Stimulated activated CD8-positive, alpha-beta memory T cell treated with anti-CD3 and anti-CD28 coated beads, Interleukin-15, amount 100 ng/mL, for 24 hours (primary cell): ENCODE results near the gene CD226.
"Not testable (repeated sequence)": the region's sequence is repeated elsewhere in the genome, so short reads cannot be mapped to it uniquely, and the experiment has no call there.

Experiments
- DNase-seq: peaks from one replicate; pipeline ENCODE4 v3.0.0-alpha.2; 2020; ENCODE audit warnings: low read depth

Gene CD226

DNA sequence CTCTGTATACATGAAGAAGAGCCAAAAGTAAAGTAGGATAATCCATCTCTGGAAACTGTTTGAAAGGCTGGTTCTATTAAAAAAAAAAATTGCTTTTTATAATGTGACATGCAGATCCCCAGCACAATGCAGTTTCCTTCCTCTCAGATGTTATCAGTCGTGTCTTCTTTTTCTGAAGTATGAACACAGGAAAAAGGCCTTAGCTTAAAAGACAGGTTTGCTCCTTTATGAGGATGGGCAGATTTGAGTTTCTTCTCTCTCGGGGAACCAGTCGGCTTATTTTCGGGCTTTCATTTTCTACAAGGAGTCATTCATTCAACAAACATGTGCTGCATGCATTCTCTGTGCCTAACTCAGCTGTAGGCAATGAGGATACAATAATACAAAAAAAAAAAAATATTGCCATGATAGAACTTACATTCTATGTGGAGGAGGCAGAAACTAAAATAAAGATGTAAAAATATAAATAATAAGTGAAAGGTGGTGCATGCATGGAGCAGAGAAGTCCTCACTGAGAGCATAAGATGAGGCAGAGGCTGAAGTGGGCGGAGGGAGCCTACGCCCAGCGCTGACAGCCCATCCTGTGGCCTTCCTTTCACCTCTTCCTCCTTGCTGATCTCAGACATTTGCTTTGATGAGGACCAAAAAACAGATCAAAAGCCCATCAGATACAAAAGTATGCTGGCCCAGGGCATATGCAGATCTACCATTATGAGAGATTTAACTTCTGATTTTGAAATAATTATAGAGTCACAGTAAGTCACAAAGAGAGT lies at the start of gene CD226:
TSS of gene CD226 (minus strand) at position 513 of the 773 bp plus-strand sequence. CDS start at position 46, 467 bp downstream.
- DNase-seq: no peak

GRCh38 chr18:69996951-69997798 lies 49.5 kb upstream of the CD226 start:
- no peak for DNase-seq

- DNase-seq: no peak
These were observed 48.7 kb upstream of the CD226 start for GRCh38 chr18:69996417-69996816.

DNA sequence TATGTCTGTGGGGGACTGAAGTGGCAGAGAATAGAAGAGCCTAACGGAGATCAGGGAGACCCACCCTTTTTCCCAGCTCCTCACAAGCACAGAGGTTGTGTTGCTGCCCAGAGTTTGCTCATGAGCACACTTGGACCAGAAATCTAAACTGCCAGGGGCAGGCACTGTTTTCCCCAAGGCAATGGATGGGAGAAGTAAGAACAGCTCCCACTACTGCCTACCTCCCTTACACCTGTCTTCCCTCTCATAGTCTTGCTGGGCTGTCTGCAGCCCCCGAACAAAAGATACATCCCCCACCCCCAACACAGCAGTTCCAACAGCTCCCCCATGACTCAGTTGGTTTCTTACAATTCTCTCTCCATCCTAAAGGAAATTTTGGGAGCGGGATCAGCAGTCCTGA lies 48.1 kb upstream of the CD226 start:
- DNase-seq: no peak

DNA sequence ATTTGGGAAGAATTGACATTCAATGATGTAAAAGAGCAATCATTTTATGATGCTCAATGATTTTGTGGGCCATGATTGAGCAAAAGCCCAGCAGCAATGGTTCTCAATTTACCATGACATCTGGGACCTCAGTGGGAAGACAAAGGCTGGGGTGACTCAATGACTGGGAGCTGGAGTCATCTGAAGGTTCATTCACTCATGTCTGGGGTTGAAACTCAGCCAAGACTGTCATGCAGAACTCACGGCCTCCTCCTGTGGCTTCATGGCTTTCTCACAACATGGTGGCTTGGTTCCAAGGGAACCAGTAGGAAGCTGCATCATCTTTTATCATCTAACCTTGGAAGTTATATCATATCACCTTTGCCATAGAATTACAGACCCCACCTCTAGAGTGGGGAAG lies 45.1 kb upstream of the CD226 start:
- no peak for DNase-seq

GRCh38 chr18:69987870-69988269 lies 40.2 kb upstream of the CD226 start:
- DNase-seq: no peak

GRCh38 chr18:69985239-69985638 lies 37.6 kb upstream of the CD226 start:
- DNase-seq: no peak

GRCh38 chr18:69982417-69982816 lies 34.7 kb upstream of the CD226 start:
- no peak for DNase-seq

DNA sequence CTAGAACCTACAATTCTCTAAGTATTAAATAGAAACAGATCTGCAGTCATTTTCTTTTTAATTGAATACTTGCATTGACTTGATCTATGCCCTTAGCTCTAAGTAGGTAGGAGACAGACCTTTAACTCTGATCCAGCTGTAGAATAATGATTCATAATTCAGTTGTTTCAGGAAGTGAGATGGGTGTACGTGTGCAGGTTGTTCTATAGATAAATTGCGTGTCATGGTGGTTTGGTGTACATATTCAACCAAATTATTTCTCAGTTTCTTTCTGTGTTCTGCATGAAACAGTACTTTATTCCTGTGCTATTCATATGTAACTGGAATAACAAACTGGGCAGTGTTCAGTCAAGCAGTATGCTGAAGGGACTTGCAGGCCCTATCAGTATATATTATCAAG lies 34.3 kb upstream of the CD226 start:
- no peak for DNase-seq

DNA sequence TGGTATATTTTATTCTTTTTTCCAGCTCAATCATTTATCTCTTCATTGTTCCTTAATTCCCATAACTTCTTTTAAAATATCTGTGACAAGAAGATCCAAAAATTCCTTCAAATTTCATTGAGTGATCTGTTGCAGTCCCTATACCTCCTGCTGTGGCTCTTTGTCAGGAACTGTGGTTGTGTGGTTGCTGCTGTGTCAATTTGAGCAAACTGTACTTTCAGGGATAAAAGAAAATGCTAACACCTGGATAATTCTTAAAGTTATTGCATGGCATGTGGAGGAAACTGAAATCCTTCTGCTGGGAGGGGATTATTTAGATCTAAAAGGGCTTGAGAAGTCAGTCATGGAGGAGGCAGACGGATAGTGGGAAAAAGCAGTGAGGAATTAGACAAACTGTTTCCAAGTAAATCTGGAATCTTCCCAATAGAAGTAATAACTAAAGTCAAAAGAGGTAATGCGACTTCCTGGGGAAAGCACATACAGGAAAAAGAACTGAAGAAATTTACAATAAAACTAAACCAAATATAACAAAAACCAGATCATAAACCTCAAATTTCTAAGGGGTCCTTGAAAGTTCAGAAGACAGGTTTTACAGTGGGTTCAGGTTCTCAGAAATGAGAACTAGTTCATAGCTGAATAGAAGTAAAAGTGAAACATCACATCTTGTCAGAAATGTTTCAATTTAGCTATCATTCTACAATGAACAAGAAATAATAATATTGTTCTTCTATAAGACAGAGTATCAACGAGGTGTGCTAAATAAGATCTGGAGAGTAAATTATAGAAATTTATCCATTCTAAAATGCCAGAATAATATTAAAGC lies 33.5 kb upstream of the CD226 start:
- no peak for DNase-seq

DNA sequence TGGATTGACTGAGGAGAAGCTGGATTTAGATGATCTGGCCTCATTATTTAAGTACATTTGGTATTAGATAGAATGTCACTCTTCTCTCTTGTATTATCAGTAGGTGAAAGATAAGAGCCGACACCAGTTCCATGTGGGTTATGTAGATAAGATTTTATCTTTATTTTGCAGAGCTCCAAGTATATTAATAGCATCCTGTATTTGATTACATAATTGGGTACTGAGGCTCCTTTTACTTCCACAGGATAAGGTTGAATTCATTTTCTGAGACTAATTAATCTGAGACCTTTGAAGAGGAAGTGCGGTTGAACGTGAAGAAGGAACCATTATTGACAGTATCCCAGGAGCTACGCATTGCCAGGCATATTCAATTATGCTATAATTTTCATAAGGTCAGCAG lies 32.8 kb upstream of the CD226 start:
- DNase-seq: no peak

DNA sequence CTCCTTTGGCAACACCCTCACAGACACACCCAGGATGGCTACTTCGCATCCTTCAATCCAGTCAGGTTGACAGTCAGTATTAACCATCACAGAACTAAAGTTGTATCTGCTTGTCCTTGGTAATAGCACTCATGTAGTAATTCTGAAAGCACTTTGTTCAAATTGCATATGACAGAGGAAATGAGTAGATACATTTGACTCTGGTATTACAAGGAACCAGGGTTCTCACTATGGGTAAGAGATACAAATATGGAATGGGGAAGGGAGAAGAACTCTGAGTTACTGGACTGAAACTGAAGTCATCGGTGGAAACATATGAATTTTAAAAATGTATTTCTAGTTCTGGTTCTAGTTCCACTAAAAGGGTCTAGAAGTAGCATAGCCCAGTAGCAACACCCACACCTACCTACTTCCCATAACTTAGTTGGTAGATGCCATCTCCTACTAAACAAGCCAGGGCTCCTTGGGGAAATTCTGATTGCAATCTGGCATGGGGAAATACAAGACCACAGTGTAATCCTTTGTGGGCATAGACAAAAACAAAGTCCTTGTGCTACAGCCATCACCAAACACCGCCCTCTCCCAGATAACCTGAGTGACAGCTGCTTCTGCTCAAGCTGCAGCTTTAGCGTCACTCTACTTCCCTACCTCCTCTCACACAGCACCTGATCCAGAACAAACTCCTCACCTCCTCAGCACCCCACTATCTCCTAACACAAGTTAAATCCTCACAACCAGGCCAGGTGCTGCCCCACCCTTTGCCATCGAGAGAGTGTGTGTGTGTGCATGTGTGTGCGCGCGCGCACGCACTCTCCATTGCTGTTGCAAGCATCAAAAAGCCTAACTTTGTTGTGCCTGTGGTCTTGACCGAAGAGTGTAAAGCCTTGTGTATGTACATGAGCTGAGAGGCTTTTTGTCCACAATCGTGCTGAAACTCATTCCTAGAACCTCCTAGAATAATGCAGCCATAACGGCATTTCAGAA lies 31.4 kb upstream of the CD226 start:
- DNase-seq: no peak

DNA sequence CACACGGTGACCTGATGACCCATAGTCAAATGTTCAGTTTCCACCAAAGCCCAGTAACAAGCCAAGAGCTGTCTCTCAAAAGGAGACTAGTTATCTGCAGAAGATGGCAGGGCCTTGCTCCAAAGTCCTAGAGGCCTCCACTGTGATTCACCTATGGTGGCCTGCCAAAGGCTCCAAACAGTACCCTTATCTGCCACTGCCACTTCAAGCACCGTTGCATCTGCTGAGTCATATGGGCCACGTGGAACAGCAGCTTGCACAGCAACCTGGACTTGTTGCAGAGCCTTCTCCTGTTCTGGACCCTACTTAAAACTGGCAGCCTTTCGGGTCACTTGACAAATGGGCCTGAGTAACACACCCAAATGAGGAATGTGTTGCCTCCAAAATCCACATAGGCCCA lies 27.6 kb upstream of the CD226 start:
- DNase-seq: not testable (repeated sequence)

GRCh38 chr18:69974365-69974764 lies 26.7 kb upstream of the CD226 start:
- DNase-seq: no peak

- DNase-seq: no peak
These were observed 21.8 kb upstream of the CD226 start for GRCh38 chr18:69969491-69969890.

DNA sequence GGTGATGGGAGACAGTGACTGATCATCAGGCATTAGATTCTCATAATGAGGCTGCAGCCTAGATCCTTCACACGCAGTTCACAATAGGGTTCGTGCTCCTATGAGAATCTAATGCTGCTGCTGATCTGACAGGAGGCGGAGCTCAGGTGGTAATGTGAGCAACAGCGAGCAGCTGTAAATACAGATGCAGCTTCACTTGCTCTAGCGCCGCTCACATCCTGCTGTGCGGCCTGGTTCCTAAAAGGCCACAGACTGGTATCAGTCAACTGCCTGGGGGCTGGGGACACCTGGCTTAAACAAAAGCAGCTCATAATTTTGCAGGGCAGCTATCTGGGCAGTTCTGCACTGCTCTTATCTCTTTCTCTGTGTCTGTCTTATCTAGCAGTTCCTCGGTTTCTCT lies 20.4 kb upstream of the CD226 start:
- DNase-seq: no peak

DNA sequence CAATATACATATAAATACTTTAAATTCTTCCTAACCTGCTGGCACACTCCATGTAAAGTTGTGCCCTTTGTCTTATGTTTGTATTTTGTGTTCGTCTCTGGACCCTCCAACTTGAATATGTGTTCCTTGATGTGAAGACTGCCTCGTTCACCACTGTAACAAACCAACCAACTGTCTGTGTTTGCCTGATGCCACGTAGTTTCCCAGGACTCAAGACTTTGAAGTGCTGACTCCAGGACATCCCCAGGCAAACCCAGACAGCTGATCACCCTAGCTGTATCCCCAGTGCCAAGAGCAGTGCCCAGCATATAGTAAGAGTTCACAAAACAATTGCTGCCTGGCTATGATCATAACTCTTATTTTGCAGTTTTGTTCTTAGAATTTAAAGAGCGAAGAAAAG lies 15.5 kb upstream of the CD226 start:
- no peak for DNase-seq

- no peak for DNase-seq
These were observed 14.0 kb upstream of the CD226 start for GRCh38 chr18:69961718-69962117.

DNA sequence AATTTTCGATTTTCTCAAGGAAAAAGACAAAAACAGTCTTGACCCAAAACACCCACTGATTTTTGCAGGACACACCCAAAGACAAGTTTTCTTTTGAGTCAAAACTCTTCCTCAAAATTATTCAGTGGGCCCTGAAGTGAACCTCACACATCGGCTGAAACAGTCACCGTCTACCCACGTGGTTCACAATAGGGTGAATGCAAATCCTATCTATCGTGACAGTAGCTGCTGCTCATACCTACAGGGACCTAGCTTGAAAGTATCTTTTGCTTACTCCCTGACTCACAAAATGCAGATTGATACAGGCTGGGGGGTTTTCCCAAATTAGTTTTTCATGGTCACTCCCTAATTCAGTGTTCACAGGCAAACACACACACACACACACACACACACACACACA lies 10.7 kb upstream of the CD226 start:
- DNase-seq: no peak

DNA sequence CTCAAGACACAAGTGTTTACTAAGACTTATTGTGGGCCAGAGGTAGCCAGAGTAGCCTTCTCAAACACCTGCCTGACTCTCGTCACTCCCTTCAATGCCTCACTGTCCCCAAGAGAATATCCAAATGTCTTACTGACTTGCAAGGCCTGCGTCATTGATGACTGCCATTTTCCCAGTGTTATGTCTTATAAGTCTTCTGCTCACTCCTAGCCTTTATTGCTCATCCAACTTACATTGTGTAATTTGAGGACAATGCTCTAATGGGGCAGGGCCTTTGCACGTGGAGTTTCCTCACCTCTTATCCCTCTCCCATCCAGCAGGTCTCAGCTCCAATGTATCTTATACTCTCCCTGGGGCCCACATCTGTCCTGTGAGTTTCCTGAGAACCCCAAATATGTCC lies 10.1 kb upstream of the CD226 start:
- DNase-seq: no peak
